Transverse colon (tissue), 4 donors: ENCODE results near the gene CELSR1. TPM values are rescaled to one million over a fixed set of nuclear protein-coding genes. Genes with fewer than 3 reads are reported as not detected.
"Not testable (repeated sequence)": the region's sequence is repeated elsewhere in the genome, so short reads cannot be mapped to it uniquely, and the experiment has no call there.

Source experiments
- DNase-seq: peaks from one replicate; pipeline ENCODE4 v3.0.0-alpha.2; 2019
- H3K27ac ChIP-seq, 4 donors: fragments of 200-600 bp; sonication (generic); 2 replicates each; pipeline ENCODE4 v1.5.1; 2016 to 2018; ENCODE audit warnings: inconsistent platforms in 4 of 4
- H3K27me3 ChIP-seq: fragments of 200-600 bp; sonication (generic); 2 replicates; pipeline ENCODE4 v1.5.1; 2017; ENCODE audit warnings: inconsistent platforms
- H3K36me3 ChIP-seq, 4 donors: fragments of 200-600 bp; sonication (generic); 2 replicates each; pipeline ENCODE4 v1.5.1; 2017 to 2019; ENCODE audit warnings: inconsistent platforms in 4 of 4
- H3K4me1 ChIP-seq, 4 donors: fragments of 200-600 bp; sonication (generic); 2 replicates each; pipeline ENCODE4 v1.5.1; 2017 to 2020; ENCODE audit warnings: inconsistent platforms in 4 of 4
- H3K4me3 ChIP-seq, 4 donors: fragments of 200-600 bp; sonication (generic); 1 replicate in 1 of 4; 2 replicates in 3 of 4; pipeline versions ENCODE4 v1.5.1 to v1.6.1; 2017 to 2019; ENCODE audit warnings: inconsistent platforms in 4 of 4
- H3K9me3 ChIP-seq, 2 donors: fragments of 200-600 bp; sonication (generic); 2 replicates each; pipeline ENCODE4 v1.5.1; 2017 to 2019; ENCODE audit warnings: inconsistent platforms in 2 of 2
- EP300 ChIP-seq: sonication (generic); formaldehyde crosslinking; IDR thresholded peaks from one replicate; pipeline ENCODE4 v1.6.1; 2017; ENCODE audit warnings: antibody characterized with exemption, low read depth
- POLR2A ChIP-seq: fragments of 450-650 bp; IDR thresholded peaks from one replicate; pipeline ENCODE4 v1.6.1; 2016; ENCODE audit warnings: antibody characterized with exemption, mild to moderate bottlenecking, moderate library complexity
- POLR2AphosphoS5 ChIP-seq, 3 donors: sonication (generic); formaldehyde crosslinking; IDR thresholded peaks; one replicate each; pipeline ENCODE4 v1.6.1; 2016; ENCODE audit warnings: antibody characterized with exemption in 3 of 3
- WGBS, 2 donors: methylation state at CpG; one replicate each; pipeline ENCODE4 v1.1.5; 2018; ENCODE audit warnings: low coverage in 1 of 2; 5-methylcytosine and 5-hydroxymethylcytosine counted together
- in situ Hi-C, 4 donors: fragments of 200-750 bp; cut with MboI; loops; one replicate each; pipeline versions ENCODE4 v1.15.0 to v1.15.1; 2017; ENCODE audit warnings: low sequenced_read_pairs in 3 of 4, low pct_ligation_motif_present in 1 of 4, low pct_unique_long_range_greater_than_20kb in 1 of 4
- intact Hi-C: fragments of 100-400 bp; cut with DNase I; formaldehyde crosslinking; loops from one replicate; pipeline ENCODE4 v1.15.1; 2023; ENCODE audit warnings: low total_unique reads
- total RNA-seq, 4 donors: library from RNA; depleted of rRNA; stranded (reverse); fragments of >200 nt; gene quantifications; one replicate each; pipeline ENCODE4 v1.1.0, GENCODE V29; 2016
- TF ChIP-seq, protein P1 (sequence below), 5 experiments: fragments of 200-600 bp in 3 of 5; fragments of 450-650 bp in 2 of 5; sonication (generic) in 3 of 5; IDR thresholded peaks; 1 replicate in 2 of 5; 2 replicates in 3 of 5; pipeline ENCODE4 v1.5.1; 2016 to 2017; ENCODE audit warnings: antibody characterized with exemption in 5 of 5, inconsistent platforms in 3 of 5, mild to moderate bottlenecking in 2 of 5, moderate library complexity in 1 of 5

CELSR1 gene
- total RNA-seq, 4 donors from 2014 or later, result 0.96 to 2.5 (median 1.4) TPM

GRCh38 chr22:46502440-46503175 is 34.8 kb downstream of the CELSR1 start:
- H3K36me3 ChIP-seq, result no peaks in the 10 kb centered on the region
- H3K27me3 ChIP-seq, result peaks cover 8% of the 10 kb centered on the region
- no peak for DNase-seq
- no peaks in the 10 kb centered on the region for H3K4me1 ChIP-seq
- TF ChIP-seq, protein P1, sequence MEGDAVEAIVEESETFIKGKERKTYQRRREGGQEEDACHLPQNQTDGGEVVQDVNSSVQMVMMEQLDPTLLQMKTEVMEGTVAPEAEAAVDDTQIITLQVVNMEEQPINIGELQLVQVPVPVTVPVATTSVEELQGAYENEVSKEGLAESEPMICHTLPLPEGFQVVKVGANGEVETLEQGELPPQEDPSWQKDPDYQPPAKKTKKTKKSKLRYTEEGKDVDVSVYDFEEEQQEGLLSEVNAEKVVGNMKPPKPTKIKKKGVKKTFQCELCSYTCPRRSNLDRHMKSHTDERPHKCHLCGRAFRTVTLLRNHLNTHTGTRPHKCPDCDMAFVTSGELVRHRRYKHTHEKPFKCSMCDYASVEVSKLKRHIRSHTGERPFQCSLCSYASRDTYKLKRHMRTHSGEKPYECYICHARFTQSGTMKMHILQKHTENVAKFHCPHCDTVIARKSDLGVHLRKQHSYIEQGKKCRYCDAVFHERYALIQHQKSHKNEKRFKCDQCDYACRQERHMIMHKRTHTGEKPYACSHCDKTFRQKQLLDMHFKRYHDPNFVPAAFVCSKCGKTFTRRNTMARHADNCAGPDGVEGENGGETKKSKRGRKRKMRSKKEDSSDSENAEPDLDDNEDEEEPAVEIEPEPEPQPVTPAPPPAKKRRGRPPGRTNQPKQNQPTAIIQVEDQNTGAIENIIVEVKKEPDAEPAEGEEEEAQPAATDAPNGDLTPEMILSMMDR (IDR thresholded peaks at IDR 0.05), result no peak
- in situ Hi-C loops (no loop called here), intact Hi-C loops (no loop called here)
- H3K4me3 ChIP-seq, result no peak overlapping the region
- H3K9me3 ChIP-seq, result no peaks in the 10 kb centered on the region
- no peak overlapping the region for H3K27ac ChIP-seq
- 64 to 71% methylated on average over 11 to 17 of the region's 17 CpGs for WGBS, 2 donors

- TF ChIP-seq EP300 (no peak), POLR2AphosphoS5 (IDR thresholded peaks at IDR 0.05) (no peak), POLR2A (no peak)
- TF ChIP-seq, protein P1 (IDR thresholded peaks at IDR 0.05), result no peak
- Histone ChIP-seq H3K27me3 (peaks cover 8% of the 10 kb centered on the region), H3K9me3 (no peaks in the 10 kb centered on the region), H3K4me1 (no peaks in the 10 kb centered on the region), H3K27ac (no peak overlapping the region), H3K4me3 (no peak overlapping the region), H3K36me3 (no peaks in the 10 kb centered on the region)
- no peak for DNase-seq
- intact Hi-C loops, result no loop called here
- in situ Hi-C loops, result no loop called here
- WGBS, 2 donors, result 75 to 84% methylated on average over 2 to 3 of the region's 3 CpGs
Observed at GRCh38 chr22:46501701-46502100, 35.7 kb downstream of the CELSR1 start.

DNA sequence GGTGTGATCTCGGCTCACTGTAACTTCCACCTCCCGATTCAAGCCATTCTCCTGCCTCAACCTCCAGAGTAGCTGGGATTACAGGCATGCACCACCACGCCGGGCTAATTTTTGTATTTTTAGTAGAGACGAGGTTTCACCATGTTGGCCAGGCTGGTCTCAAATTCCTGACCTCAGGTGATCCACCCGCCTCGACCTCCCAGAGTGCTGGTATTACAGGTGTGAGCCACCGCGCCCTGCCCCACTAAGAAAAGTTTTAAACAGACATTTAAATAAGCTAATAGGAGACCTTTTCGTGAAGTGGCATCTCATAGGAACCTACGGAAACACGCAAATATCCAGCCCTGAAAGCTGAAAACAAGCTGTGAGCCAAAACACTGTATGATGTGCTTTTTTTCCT is 36.2 kb downstream of the CELSR1 start:
- H3K27me3 ChIP-seq, H3K4me1 ChIP-seq, DNase-seq, intact Hi-C loops, H3K9me3 ChIP-seq, H3K27ac ChIP-seq, in situ Hi-C loops, H3K4me3 ChIP-seq, H3K36me3 ChIP-seq: not testable (repeated sequence)
- 91% methylated on average over 5 to 12 of the region's 12 CpGs for WGBS, 2 donors

- Histone ChIP-seq H3K4me1 (no peaks in the 10 kb centered on the region), H3K36me3 (no peaks in the 10 kb centered on the region), H3K27ac (no peak overlapping the region), H3K9me3 (no peaks in the 10 kb centered on the region), H3K4me3 (no peak overlapping the region), H3K27me3 (peaks cover 8% of the 10 kb centered on the region)
- in situ Hi-C loops, result no loop called here
- intact Hi-C loops, result no loop called here
- WGBS, 2 donors, result 76% methylated on average over 15 of the region's 15 CpGs; no CpG with 5 or more reads in 1 of the 2 donors
- no peak for DNase-seq
- TF ChIP-seq EP300 (no peak), POLR2A (no peak), POLR2AphosphoS5 (IDR thresholded peaks at IDR 0.05) (no peak)
- TF ChIP-seq, protein P1 (IDR thresholded peaks at IDR 0.05), result no peak
Observed at GRCh38 chr22:46500201-46500600, 37.2 kb downstream of the CELSR1 start.

- H3K4me3 ChIP-seq, result no peak overlapping the region
- peaks cover 8% of the 10 kb centered on the region for H3K27me3 ChIP-seq
- H3K4me1 ChIP-seq, result no peaks in the 10 kb centered on the region
- in situ Hi-C loops (no loop called here), intact Hi-C loops (no loop called here)
- WGBS, 2 donors, result 60 to 73% methylated on average over 1 to 12 of the region's 12 CpGs
- no peak overlapping the region for H3K27ac ChIP-seq
- TF ChIP-seq, protein P1 (IDR thresholded peaks at IDR 0.05), result no peak
- no peak for TF ChIP-seq EP300
- DNase-seq, result no peak
- H3K9me3 ChIP-seq, result no peaks in the 10 kb centered on the region
- H3K36me3 ChIP-seq, result no peaks in the 10 kb centered on the region
Observed at GRCh38 chr22:46499805-46500189, 37.6 kb downstream of the CELSR1 start.
